ENCODE results near the gene ZNF775.
A peak's percentile ranks its signal among the peaks of the same experiment; 100 is the strongest.

Gene ZNF775

GRCh38 chr7:150429699-150430098 lies 50.6 kb downstream of the ZNF775 start:
- FAIRE-seq = peak; percentile 61
- TF ChIP-seq SPI1 (IDR thresholded peaks at IDR 0.05; ENCODE audit: low read depth, low read length) = no peak
- no peak for TF ChIP-seq POU2F2 (IDR thresholded peaks at IDR 0.05; ENCODE audit: low read depth, low read length)
- TF ChIP-seq POLR2A (IDR thresholded peaks at IDR 0.05; ENCODE audit: low read depth, low read length) = no peak
- no peak for DNase-seq (ENCODE audit: insufficient read length, low spot score)

GRCh38 chr7:150430465-150431085 lies 51.4 kb downstream of the ZNF775 start:
- peak; percentile 26 for FAIRE-seq
- DNase-seq (ENCODE audit: insufficient read length, low spot score) = no peak
- TF ChIP-seq SPI1 (IDR thresholded peaks at IDR 0.05; ENCODE audit: low read depth, low read length) = no peak
- TF ChIP-seq TAF1 (IDR thresholded peaks at IDR 0.05; ENCODE audit: low read depth, low read length) = no peak
- no peak for TF ChIP-seq PAX5 (IDR thresholded peaks at IDR 0.05; ENCODE audit: insufficient read depth, low read length, severe bottlenecking)

GRCh38 chr7:150431839-150432658 lies 52.9 kb downstream of the ZNF775 start:
- TF ChIP-seq POLR2AphosphoS5 (IDR thresholded peaks at IDR 0.05; ENCODE audit: low read depth, low read length) (no peak), POU2F2 (IDR thresholded peaks at IDR 0.05; ENCODE audit: low read depth, low read length) (no peak), POLR2A (IDR thresholded peaks at IDR 0.05; ENCODE audit: low read depth, low read length) (no peak), PAX5 (IDR thresholded peaks at IDR 0.05; ENCODE audit: insufficient read depth, low read length, severe bottlenecking) (no peak), SPI1 (IDR thresholded peaks at IDR 0.05; ENCODE audit: low read depth, low read length) (no peak), TAF1 (IDR thresholded peaks at IDR 0.05; ENCODE audit: low read depth, low read length) (no peak)
- DNase-seq (ENCODE audit: insufficient read length, low spot score) (no peak), FAIRE-seq (no peak)

- peak; percentile 82 for FAIRE-seq
- no peak for DNase-seq (ENCODE audit: insufficient read length, low spot score)
- TF ChIP-seq TAF1 (IDR thresholded peaks at IDR 0.05; ENCODE audit: low read depth, low read length) (peak; percentile 90), POLR2A (IDR thresholded peaks at IDR 0.05; ENCODE audit: low read depth, low read length) (peak; percentile 89), POLR2AphosphoS5 (IDR thresholded peaks at IDR 0.05; ENCODE audit: low read depth, low read length) (peak; percentile 86), POU2F2 (IDR thresholded peaks at IDR 0.05; ENCODE audit: low read depth, low read length) (no peak), PAX5 (IDR thresholded peaks at IDR 0.05; ENCODE audit: insufficient read depth, low read length, severe bottlenecking) (no peak), SPI1 (IDR thresholded peaks at IDR 0.05; ENCODE audit: low read depth, low read length) (peak; percentile 39)
These were observed 54.1 kb downstream of the ZNF775 start for GRCh38 chr7:150432915-150433892.

- TF ChIP-seq POLR2A (IDR thresholded peaks at IDR 0.05; ENCODE audit: low read depth, low read length) = no peak
- no peak for TF ChIP-seq POLR2AphosphoS5 (IDR thresholded peaks at IDR 0.05; ENCODE audit: low read depth, low read length)
- no peak for TF ChIP-seq TAF1 (IDR thresholded peaks at IDR 0.05; ENCODE audit: low read depth, low read length)
- TF ChIP-seq POU2F2 (IDR thresholded peaks at IDR 0.05; ENCODE audit: low read depth, low read length) = no peak
- FAIRE-seq (peak; percentile 52), DNase-seq (ENCODE audit: insufficient read length, low spot score) (no peak)
These were observed 55.1 kb downstream of the ZNF775 start for GRCh38 chr7:150434240-150434639.

GRCh38 chr7:150435047-150435389 lies 55.9 kb downstream of the ZNF775 start:
- no peak for TF ChIP-seq SPI1 (IDR thresholded peaks at IDR 0.05; ENCODE audit: low read depth, low read length)
- TF ChIP-seq TAF1 (IDR thresholded peaks at IDR 0.05; ENCODE audit: low read depth, low read length) = no peak
- TF ChIP-seq POLR2A (IDR thresholded peaks at IDR 0.05; ENCODE audit: low read depth, low read length) = no peak
- TF ChIP-seq PAX5 (IDR thresholded peaks at IDR 0.05; ENCODE audit: insufficient read depth, low read length, severe bottlenecking) = no peak
- no peak for TF ChIP-seq POU2F2 (IDR thresholded peaks at IDR 0.05; ENCODE audit: low read depth, low read length)
- TF ChIP-seq POLR2AphosphoS5 (IDR thresholded peaks at IDR 0.05; ENCODE audit: low read depth, low read length) = no peak
- DNase-seq (ENCODE audit: insufficient read length, low spot score) (no peak), FAIRE-seq (peak; percentile 38)

GRCh38 chr7:150435390-150436073 lies 56.4 kb downstream of the ZNF775 start:
- FAIRE-seq = peak; percentile 96

GRCh38 chr7:150439967-150440366 lies 60.8 kb downstream of the ZNF775 start:
- DNase-seq (ENCODE audit: insufficient read length, low spot score) = no peak
- no peak for TF ChIP-seq SPI1 (IDR thresholded peaks at IDR 0.05; ENCODE audit: low read depth, low read length)
- TF ChIP-seq POLR2A (IDR thresholded peaks at IDR 0.05; ENCODE audit: low read depth, low read length) = no peak
- no peak for TF ChIP-seq TAF1 (IDR thresholded peaks at IDR 0.05; ENCODE audit: low read depth, low read length)
- no peak for TF ChIP-seq POU2F2 (IDR thresholded peaks at IDR 0.05; ENCODE audit: low read depth, low read length)
- no peak for TF ChIP-seq POLR2AphosphoS5 (IDR thresholded peaks at IDR 0.05; ENCODE audit: low read depth, low read length)
- FAIRE-seq = peak; percentile 84

More at GRCh38 chr7:150435390-150436073, 56.4 kb downstream of the ZNF775 start:
- 0 out of 2 replicates have a peak, but pooled peaks have one; percentile 52 for TF ChIP-seq POU2F2 (IDR thresholded peaks at IDR 0.05; ENCODE audit: low read depth, low read length)
- TF ChIP-seq TAF1 (IDR thresholded peaks at IDR 0.05; ENCODE audit: low read depth, low read length) = peak; percentile 54; the same call in 1 of the 2 replicates
- no peak for TF ChIP-seq POLR2AphosphoS5 (IDR thresholded peaks at IDR 0.05; ENCODE audit: low read depth, low read length)
- peak; percentile 98 for TF ChIP-seq SPI1 (IDR thresholded peaks at IDR 0.05; ENCODE audit: low read depth, low read length)
- no peak for TF ChIP-seq PAX5 (IDR thresholded peaks at IDR 0.05; ENCODE audit: insufficient read depth, low read length, severe bottlenecking)
- no peak; the same call in 1 of the 2 replicates for TF ChIP-seq POLR2A (IDR thresholded peaks at IDR 0.05; ENCODE audit: low read depth, low read length)
- no peak for DNase-seq (ENCODE audit: insufficient read length, low spot score)

Measured in GM12891 (cell line).